Measurements from ENCODE around the gene PLPPR1. TPM values are rescaled to one million over a fixed set of nuclear protein-coding genes. Genes with fewer than 3 reads are reported as not detected.

Gene PLPPR1
- total RNA-seq, 1 experiment from 2014 or later, result not detected

DNA sequence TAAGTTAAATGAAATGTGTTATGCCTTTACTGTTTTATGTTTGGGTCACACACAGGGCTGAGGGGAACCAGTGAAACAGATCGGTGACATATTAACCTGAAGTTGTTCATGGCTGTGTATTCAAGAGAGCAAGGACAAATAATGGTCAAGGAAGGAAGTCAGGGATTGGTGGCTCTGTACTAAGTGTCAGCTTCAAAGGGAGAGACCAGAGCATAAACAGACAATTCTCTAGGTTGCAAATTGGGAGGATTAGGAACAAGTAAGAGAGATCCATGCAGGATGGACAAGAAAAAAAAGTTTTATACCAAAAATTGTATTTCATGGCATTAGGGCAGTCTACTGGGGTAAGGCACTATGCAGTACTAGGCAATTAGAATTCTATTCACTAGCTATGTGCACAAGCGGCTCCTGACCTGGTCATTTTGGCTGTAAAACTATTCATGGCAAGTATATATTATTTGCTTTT is 156.3 kb downstream of the PLPPR1 start:
- Histone ChIP-seq H3K27ac (ENCODE audit: low read depth, low read length) (no peak overlapping the region), H3K4me1 (ENCODE audit: control insufficient read depth in 1 of 2, insufficient read depth in 2 of 2, low read length in 2 of 2) (no peaks in the 10 kb centered on the region), H3K9me2 (ENCODE audit: insufficient read depth) (0 out of 2 replicates have a peak, but pooled peaks cover 3% of the 10 kb centered on the region), H3K4me2 (ENCODE audit: low read length) (no peak overlapping the region), H4K20me1 (ENCODE audit: insufficient read depth) (no peaks in the 10 kb centered on the region), H3K9ac (ENCODE audit: low read length) (no peak overlapping the region), H2AFZ (ENCODE audit: low read depth, low read length, poor library complexity, severe bottlenecking) (no peak overlapping the region), H3K4me3 (replicated peaks in 1 of 2; ENCODE audit: low read depth in 1 of 2, low read length in 2 of 2) (no peak overlapping the region), H3K9me3 (ENCODE audit: control insufficient read depth in 1 of 2, insufficient read depth in 1 of 2, low read depth in 1 of 2, low read length in 2 of 2) (no peaks in the 10 kb centered on the region), H3K36me3 (ENCODE audit: control insufficient read depth in 1 of 2, insufficient read depth in 2 of 2, low read length in 2 of 2) (no peaks in the 10 kb centered on the region), H3K79me2 (ENCODE audit: insufficient read depth, low read length) (no peaks in the 10 kb centered on the region), H3K27me3 (ENCODE audit: insufficient read depth, low read length) (peaks cover 5% of the 10 kb centered on the region; the same call in 1 of the 2 replicates)
- POLR2A ChIA-PET, result no interaction called here
- BruUV-seq (replicated peaks), result no TSS peak
- RAD21 ChIA-PET (ENCODE audit: low non-redundant PET in 1 of 2, low total read pairs in 2 of 2, uncharacterized antibody in 2 of 2, unreplicated experiment in 2 of 2), result no interaction called here
- DNase-seq (ENCODE audit: low read depth, low spot score) (no peak), ATAC-seq (no peak)
- TF ChIP-seq JUND (IDR thresholded peaks at IDR 0.05) (no peak), ZFX (IDR thresholded peaks at IDR 0.05) (no peak), ZNF274 (IDR thresholded peaks at IDR 0.05; ENCODE audit: low read depth, low read length) (no peak), EGR1 (IDR thresholded peaks at IDR 0.05; ENCODE audit: low read depth) (no peak), EZH2 (IDR thresholded peaks at IDR 0.05) (no peak), POLR2A (IDR thresholded peaks at IDR 0.05; ENCODE audit: borderline replicate concordance, extremely low read depth, insufficient read depth, insufficient read length) (no peak), ELF1 (IDR thresholded peaks at IDR 0.05; ENCODE audit: borderline replicate concordance, low read depth) (no peak), RAD21 (IDR thresholded peaks at IDR 0.05; ENCODE audit: low read depth) (no peak), SRF (IDR thresholded peaks at IDR 0.05; ENCODE audit: low read depth) (no peak), CBX3 (IDR thresholded peaks at IDR 0.05; ENCODE audit: low read depth) (no peak), EZH2phosphoT487 (IDR thresholded peaks at IDR 0.05; ENCODE audit: borderline replicate concordance) (no peak), FOSL1 (IDR thresholded peaks at IDR 0.05; ENCODE audit: low read depth) (no peak)
- TF ChIP-seq, protein P1, sequence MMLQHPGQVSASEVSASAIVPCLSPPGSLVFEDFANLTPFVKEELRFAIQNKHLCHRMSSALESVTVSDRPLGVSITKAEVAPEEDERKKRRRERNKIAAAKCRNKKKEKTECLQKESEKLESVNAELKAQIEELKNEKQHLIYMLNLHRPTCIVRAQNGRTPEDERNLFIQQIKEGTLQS (IDR thresholded peaks at IDR 0.05), result no peak
- TF ChIP-seq, protein P2, sequence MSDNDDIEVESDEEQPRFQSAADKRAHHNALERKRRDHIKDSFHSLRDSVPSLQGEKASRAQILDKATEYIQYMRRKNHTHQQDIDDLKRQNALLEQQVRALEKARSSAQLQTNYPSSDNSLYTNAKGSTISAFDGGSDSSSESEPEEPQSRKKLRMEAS (IDR thresholded peaks at IDR 0.05), result no peak
- TF ChIP-seq, protein P3, sequence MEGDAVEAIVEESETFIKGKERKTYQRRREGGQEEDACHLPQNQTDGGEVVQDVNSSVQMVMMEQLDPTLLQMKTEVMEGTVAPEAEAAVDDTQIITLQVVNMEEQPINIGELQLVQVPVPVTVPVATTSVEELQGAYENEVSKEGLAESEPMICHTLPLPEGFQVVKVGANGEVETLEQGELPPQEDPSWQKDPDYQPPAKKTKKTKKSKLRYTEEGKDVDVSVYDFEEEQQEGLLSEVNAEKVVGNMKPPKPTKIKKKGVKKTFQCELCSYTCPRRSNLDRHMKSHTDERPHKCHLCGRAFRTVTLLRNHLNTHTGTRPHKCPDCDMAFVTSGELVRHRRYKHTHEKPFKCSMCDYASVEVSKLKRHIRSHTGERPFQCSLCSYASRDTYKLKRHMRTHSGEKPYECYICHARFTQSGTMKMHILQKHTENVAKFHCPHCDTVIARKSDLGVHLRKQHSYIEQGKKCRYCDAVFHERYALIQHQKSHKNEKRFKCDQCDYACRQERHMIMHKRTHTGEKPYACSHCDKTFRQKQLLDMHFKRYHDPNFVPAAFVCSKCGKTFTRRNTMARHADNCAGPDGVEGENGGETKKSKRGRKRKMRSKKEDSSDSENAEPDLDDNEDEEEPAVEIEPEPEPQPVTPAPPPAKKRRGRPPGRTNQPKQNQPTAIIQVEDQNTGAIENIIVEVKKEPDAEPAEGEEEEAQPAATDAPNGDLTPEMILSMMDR (IDR thresholded peaks at IDR 0.05 in 2 of 3, conservative IDR thresholded peaks at IDR 0.05 in 1 of 3; ENCODE audit: borderline replicate concordance in 1 of 3, insufficient read depth in 1 of 3, low read depth in 2 of 3, low read length in 2 of 3), result no peak
- TF ChIP-seq, protein P4, sequence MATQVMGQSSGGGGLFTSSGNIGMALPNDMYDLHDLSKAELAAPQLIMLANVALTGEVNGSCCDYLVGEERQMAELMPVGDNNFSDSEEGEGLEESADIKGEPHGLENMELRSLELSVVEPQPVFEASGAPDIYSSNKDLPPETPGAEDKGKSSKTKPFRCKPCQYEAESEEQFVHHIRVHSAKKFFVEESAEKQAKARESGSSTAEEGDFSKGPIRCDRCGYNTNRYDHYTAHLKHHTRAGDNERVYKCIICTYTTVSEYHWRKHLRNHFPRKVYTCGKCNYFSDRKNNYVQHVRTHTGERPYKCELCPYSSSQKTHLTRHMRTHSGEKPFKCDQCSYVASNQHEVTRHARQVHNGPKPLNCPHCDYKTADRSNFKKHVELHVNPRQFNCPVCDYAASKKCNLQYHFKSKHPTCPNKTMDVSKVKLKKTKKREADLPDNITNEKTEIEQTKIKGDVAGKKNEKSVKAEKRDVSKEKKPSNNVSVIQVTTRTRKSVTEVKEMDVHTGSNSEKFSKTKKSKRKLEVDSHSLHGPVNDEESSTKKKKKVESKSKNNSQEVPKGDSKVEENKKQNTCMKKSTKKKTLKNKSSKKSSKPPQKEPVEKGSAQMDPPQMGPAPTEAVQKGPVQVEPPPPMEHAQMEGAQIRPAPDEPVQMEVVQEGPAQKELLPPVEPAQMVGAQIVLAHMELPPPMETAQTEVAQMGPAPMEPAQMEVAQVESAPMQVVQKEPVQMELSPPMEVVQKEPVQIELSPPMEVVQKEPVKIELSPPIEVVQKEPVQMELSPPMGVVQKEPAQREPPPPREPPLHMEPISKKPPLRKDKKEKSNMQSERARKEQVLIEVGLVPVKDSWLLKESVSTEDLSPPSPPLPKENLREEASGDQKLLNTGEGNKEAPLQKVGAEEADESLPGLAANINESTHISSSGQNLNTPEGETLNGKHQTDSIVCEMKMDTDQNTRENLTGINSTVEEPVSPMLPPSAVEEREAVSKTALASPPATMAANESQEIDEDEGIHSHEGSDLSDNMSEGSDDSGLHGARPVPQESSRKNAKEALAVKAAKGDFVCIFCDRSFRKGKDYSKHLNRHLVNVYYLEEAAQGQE (IDR thresholded peaks at IDR 0.05; ENCODE audit: low read depth), result no peak
- intact Hi-C loops (cut with micrococcal nuclease), result no loop called here
- CTCF ChIA-PET, result no interaction called here
